ENCODE measurements around the gene TMOD3. TPM values are rescaled to one million over a fixed set of nuclear protein-coding genes. Genes with fewer than 3 reads are reported as not detected.

Gene TMOD3
- total and polyA plus RNA-seq, 10 donors, result 8.9 to 65.5 (median 39.2) TPM

GRCh38 chr15:51924156-51925068, 95.0 kb downstream of the TMOD3 start:
- intact Hi-C loops (cut with DNase I; ENCODE audit: low total_unique reads), result no loop called here
- no peak for TF ChIP-seq POLR2AphosphoS5 (IDR thresholded peaks at IDR 0.05)
- TF ChIP-seq CTCF (IDR thresholded peaks at IDR 0.05 in 8 of 11, conservative IDR thresholded peaks at IDR 0.05 in 3 of 11), result no peak
- TF ChIP-seq POLR2A (IDR thresholded peaks at IDR 0.05), result no peak
- peaks cover 0 to 98% (median 48%) of the 10 kb centered on the region in 6 donors for H3K36me3 ChIP-seq
- DNase-seq, result no peak
- no peaks in the 10 kb centered on the region for H3K9me3 ChIP-seq
- H3K27me3 ChIP-seq (replicated peaks in 1 of 7), result no peaks in the 10 kb centered on the region
- H3K27ac ChIP-seq, result no peak overlapping the region
- H3K4me3 ChIP-seq, result no peak overlapping the region
- no peaks in the 10 kb centered on the region for H3K4me1 ChIP-seq
- 83 to 92% (median 87%) methylated on average over 11 of the region's 11 CpGs for WGBS, 5 donors

GRCh38 chr15:51926809-51927208, 97.4 kb downstream of the TMOD3 start:
- intact Hi-C loops (cut with DNase I; ENCODE audit: low total_unique reads), result no loop called here
- Histone ChIP-seq H3K36me3 (peaks cover 0 to 98% (median 34%) of the 10 kb centered on the region in 6 donors), H3K27me3 (replicated peaks in 1 of 7) (no peaks in the 10 kb centered on the region), H3K4me3 (no peak overlapping the region), H3K27ac (no peak overlapping the region), H3K9me3 (no peaks in the 10 kb centered on the region), H3K4me1 (no peaks in the 10 kb centered on the region)
- TF ChIP-seq POLR2A (IDR thresholded peaks at IDR 0.05), result no peak
- TF ChIP-seq POLR2AphosphoS5 (IDR thresholded peaks at IDR 0.05), result no peak
- no peak for TF ChIP-seq CTCF (IDR thresholded peaks at IDR 0.05 in 8 of 11, conservative IDR thresholded peaks at IDR 0.05 in 3 of 11)
- DNase-seq, result no peak
- WGBS, 5 donors, result 97 to 100% (median 97%) methylated on average over 3 of the region's 3 CpGs

GRCh38 chr15:51931016-51931415, 101.6 kb downstream of the TMOD3 start:
- Histone ChIP-seq H3K9me3 (no peaks in the 10 kb centered on the region), H3K4me1 (peaks cover 0 to 12% (median 5%) of the 10 kb centered on the region in 6 donors), H3K27ac (no peak overlapping the region), H3K27me3 (replicated peaks in 1 of 7) (no peaks in the 10 kb centered on the region), H3K36me3 (peaks cover 0 to 97% (median 6%) of the 10 kb centered on the region in 6 donors), H3K4me3 (no peak overlapping the region)
- intact Hi-C loops (cut with DNase I; ENCODE audit: low total_unique reads), result no loop called here
- no peak for DNase-seq
- WGBS, 5 donors, result 85 to 98% (median 92%) methylated on average over 3 of the region's 3 CpGs
- TF ChIP-seq CTCF (IDR thresholded peaks at IDR 0.05 in 8 of 11, conservative IDR thresholded peaks at IDR 0.05 in 3 of 11) (no peak), POLR2AphosphoS5 (IDR thresholded peaks at IDR 0.05) (no peak), POLR2A (IDR thresholded peaks at IDR 0.05) (no peak)

GRCh38 chr15:51931638-51932037, 102.2 kb downstream of the TMOD3 start:
- WGBS, 5 donors, result 94 to 99% (median 98%) methylated on average over 4 of the region's 4 CpGs
- Histone ChIP-seq H3K9me3 (no peaks in the 10 kb centered on the region), H3K27me3 (replicated peaks in 1 of 7) (no peaks in the 10 kb centered on the region), H3K4me3 (no peak overlapping the region), H3K36me3 (peaks cover 0 to 97% (median 6%) of the 10 kb centered on the region in 6 donors), H3K27ac (no peak overlapping the region), H3K4me1 (peaks cover 0 to 17% (median 7%) of the 10 kb centered on the region in 6 donors)
- intact Hi-C loops (cut with DNase I; ENCODE audit: low total_unique reads), result no loop called here
- no peak for TF ChIP-seq POLR2A (IDR thresholded peaks at IDR 0.05)
- TF ChIP-seq POLR2AphosphoS5 (IDR thresholded peaks at IDR 0.05), result no peak
- no peak for TF ChIP-seq CTCF (IDR thresholded peaks at IDR 0.05 in 8 of 11, conservative IDR thresholded peaks at IDR 0.05 in 3 of 11)
- no peak for DNase-seq

All from spleen (tissue), 11 donors.